Activated B cell treated with CpG ODN at 0.5 μM for 24 hours (primary cell): Measurements from ENCODE around the gene KIF21B. TPM values are rescaled to one million over a fixed set of nuclear protein-coding genes. Genes with fewer than 3 reads are reported as not detected.
"Not testable (repeated sequence)": the region's sequence is repeated elsewhere in the genome, so short reads cannot be mapped to it uniquely, and the experiment has no call there.

Source experiments
- ATAC-seq: fragments of 200-7000 bp; cut with Tn5 transposase; one replicate; pipeline ENCODE4 v1.10.0; 2021; ENCODE audit warnings: low read depth, mild to moderate bottlenecking, moderate library complexity
- CTCF ChIA-PET: fragments of 350-600 bp; sonication (Branson Sonifier 250); formaldehyde crosslinking; loops from one replicate; lab custom pipeline; 2021; ENCODE audit warnings: antibody characterized with exemption; lab: Charles Lee
- POLR2A ChIA-PET: fragments of 350-600 bp; sonication (Branson Sonifier 250); formaldehyde crosslinking; loops from one replicate; lab custom pipeline; 2021; ENCODE audit warnings: antibody characterized with exemption; lab: Charles Lee
- DNase-seq: peaks from one replicate; pipeline ENCODE4 v3.0.0; 2022
- H3K27ac Mint-ChIP-seq: one replicate; pipeline ENCODE4 v1.8.0; 2020; ENCODE audit warnings: mixed read lengths
- H3K27me3 Mint-ChIP-seq: one replicate; pipeline ENCODE4 v1.8.0; 2021; ENCODE audit warnings: mixed read lengths
- H3K36me3 Mint-ChIP-seq: one replicate; pipeline ENCODE4 v1.8.0; 2021; ENCODE audit warnings: low read depth, mixed read lengths
- H3K4me1 Mint-ChIP-seq: one replicate; pipeline ENCODE4 v1.8.0; 2021; ENCODE audit warnings: mixed read lengths
- H3K4me3 Mint-ChIP-seq: one replicate; pipeline ENCODE4 v1.8.0; 2020; ENCODE audit warnings: mild to moderate bottlenecking, mixed read lengths
- H3K9me3 Mint-ChIP-seq: one replicate; pipeline ENCODE4 v1.8.0; 2020; ENCODE audit warnings: mixed read lengths
- intact Hi-C: fragments of 100-400 bp; cut with micrococcal nuclease; formaldehyde crosslinking; loops from one replicate; pipeline ENCODE4 v1.15.1; 2024
- total RNA-seq: library from RNA; stranded (reverse); gene quantifications from 2 replicates; pipeline ENCODE4 v1.2.3, GENCODE V29; 2022
- TF ChIP-seq, protein P1 (sequence below): fragments of 200-600 bp; IDR thresholded peaks from one replicate; pipeline ENCODE4 v1.8.0; 2022; ENCODE audit warnings: antibody characterized with exemption, mild to moderate bottlenecking

Gene KIF21B
- total RNA-seq, 1 donor from 2014 or later: 31.8 TPM

GRCh38 chr1:200949626-200950025 is 73.9 kb downstream of the KIF21B start:
- H3K4me3 Mint-ChIP-seq: no peak overlapping the region
- H3K27ac Mint-ChIP-seq: no peak overlapping the region
- DNase-seq (no peak), ATAC-seq (no peak)
- H3K4me1 Mint-ChIP-seq: no peaks in the 10 kb centered on the region
- TF ChIP-seq, protein P1, sequence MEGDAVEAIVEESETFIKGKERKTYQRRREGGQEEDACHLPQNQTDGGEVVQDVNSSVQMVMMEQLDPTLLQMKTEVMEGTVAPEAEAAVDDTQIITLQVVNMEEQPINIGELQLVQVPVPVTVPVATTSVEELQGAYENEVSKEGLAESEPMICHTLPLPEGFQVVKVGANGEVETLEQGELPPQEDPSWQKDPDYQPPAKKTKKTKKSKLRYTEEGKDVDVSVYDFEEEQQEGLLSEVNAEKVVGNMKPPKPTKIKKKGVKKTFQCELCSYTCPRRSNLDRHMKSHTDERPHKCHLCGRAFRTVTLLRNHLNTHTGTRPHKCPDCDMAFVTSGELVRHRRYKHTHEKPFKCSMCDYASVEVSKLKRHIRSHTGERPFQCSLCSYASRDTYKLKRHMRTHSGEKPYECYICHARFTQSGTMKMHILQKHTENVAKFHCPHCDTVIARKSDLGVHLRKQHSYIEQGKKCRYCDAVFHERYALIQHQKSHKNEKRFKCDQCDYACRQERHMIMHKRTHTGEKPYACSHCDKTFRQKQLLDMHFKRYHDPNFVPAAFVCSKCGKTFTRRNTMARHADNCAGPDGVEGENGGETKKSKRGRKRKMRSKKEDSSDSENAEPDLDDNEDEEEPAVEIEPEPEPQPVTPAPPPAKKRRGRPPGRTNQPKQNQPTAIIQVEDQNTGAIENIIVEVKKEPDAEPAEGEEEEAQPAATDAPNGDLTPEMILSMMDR: no peak
- peaks cover 7% of the 10 kb centered on the region for H3K9me3 Mint-ChIP-seq
- peaks cover 18% of the 10 kb centered on the region for H3K27me3 Mint-ChIP-seq
- CTCF ChIA-PET: no interaction called here
- no peaks in the 10 kb centered on the region for H3K36me3 Mint-ChIP-seq
- intact Hi-C loops: no loop called here
- POLR2A ChIA-PET: no interaction called here

GRCh38 chr1:200947059-200947566 is 76.4 kb downstream of the KIF21B start:
- Mint-ChIP-seq H3K27me3 (peaks cover 13% of the 10 kb centered on the region), H3K9me3 (peaks cover 9% of the 10 kb centered on the region), H3K4me3 (no peak overlapping the region), H3K27ac (no peak overlapping the region), H3K4me1 (no peaks in the 10 kb centered on the region), H3K36me3 (no peaks in the 10 kb centered on the region)
- intact Hi-C loops: no loop called here
- TF ChIP-seq, protein P1: no peak
- CTCF ChIA-PET: no interaction called here
- ATAC-seq: no peak
- POLR2A ChIA-PET: no interaction called here
- DNase-seq: no peak

DNA sequence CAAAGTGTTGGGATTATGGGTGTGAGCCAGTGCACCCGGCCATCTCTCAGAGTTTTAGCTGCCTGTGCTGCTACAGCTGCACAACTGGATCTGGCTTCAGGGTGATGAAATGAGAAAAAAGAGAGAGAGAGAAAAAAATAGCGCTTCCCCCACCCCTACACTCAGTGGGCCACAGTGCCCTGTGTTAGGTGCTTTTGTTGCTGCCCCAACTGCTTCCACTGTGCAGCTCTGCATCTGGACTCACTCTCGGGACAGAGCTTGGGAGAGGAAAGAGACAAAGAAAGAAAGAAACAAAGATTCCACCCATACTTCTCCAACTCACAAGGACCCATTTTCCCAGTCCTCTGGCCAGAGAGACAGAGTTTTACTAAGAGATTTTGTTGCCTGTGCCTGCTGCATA is 78.4 kb downstream of the KIF21B start:
- no peak for DNase-seq
- peaks cover 13% of the 10 kb centered on the region for H3K27me3 Mint-ChIP-seq
- no peak overlapping the region for H3K27ac Mint-ChIP-seq
- TF ChIP-seq, protein P1: no peak
- intact Hi-C loops: no loop called here
- ATAC-seq: no peak
- POLR2A ChIA-PET: no interaction called here
- peaks cover 19% of the 10 kb centered on the region for H3K9me3 Mint-ChIP-seq
- H3K36me3 Mint-ChIP-seq: no peaks in the 10 kb centered on the region
- CTCF ChIA-PET: no interaction called here
- H3K4me1 Mint-ChIP-seq: no peaks in the 10 kb centered on the region
- H3K4me3 Mint-ChIP-seq: no peak overlapping the region

DNA sequence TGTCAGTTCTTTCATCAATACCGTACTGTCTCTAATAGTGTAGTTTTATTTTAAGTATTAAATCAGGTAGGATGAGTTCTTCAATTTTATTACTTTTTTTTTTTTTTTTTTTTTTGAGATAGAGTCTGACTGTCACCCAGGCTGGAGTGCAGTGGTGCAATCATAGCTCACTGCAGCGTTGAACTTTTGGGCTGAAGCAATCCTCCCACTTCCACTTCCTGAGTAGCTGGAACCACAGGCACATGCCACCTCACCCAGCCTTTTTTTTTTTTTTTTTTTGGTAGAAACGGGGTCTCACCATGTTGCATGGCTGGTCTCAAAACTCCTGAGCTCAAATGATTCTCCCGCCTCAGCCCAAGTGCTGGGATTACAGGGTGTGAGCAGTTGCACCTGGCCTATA is 84.6 kb downstream of the KIF21B start:
- POLR2A ChIA-PET: interaction anchor here (0.6 kb wide), 1 partner anchor 1045 kb away, joined by 3 read pairs; no protein-coding TSS in a partner anchor
- no peak for ATAC-seq
- Mint-ChIP-seq H3K36me3 (no peaks in the 10 kb centered on the region), H3K4me1 (no peaks in the 10 kb centered on the region), H3K4me3 (no peak overlapping the region), H3K27me3 (peaks cover 1% of the 10 kb centered on the region), H3K9me3 (peaks cover 12% of the 10 kb centered on the region), H3K27ac (no peak overlapping the region)
- CTCF ChIA-PET: no interaction called here
- no peak for DNase-seq
- TF ChIP-seq, protein P1: no peak
- intact Hi-C loops: no loop called here

DNA sequence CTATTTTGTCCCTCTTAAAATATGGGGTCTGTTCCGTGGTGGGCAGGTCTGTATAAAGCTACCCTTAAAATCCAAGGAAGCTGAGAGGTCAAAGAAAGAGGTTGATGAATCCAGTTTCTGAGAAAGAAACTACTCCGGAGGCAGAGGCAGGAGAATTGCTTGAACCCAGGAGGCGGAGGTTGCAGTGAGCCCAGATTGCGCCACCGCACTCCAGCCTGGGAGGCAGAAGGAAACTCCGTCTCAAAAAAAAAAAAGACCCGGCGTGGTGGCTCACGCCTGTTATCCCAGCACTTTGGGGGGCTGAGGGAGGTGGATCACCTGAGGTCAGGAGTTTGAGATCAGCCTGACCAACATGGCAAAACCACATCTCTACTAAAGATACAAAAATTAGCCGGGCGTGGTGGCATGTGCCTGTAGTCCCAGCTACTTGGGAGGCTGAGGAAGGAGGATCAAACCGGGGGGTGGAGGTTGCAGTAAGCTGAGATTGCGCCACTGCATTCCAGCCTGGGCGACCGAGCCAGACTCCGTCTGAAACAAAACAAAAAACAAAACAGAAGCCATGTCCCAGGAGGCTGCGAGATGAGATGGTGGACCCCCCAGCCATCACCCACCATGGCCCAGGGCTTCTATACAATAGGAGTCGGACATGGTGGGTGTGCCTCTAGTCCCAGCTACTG is 88.1 kb downstream of the KIF21B start:
- H3K4me3 Mint-ChIP-seq, ATAC-seq, POLR2A ChIA-PET, H3K4me1 Mint-ChIP-seq, H3K36me3 Mint-ChIP-seq, H3K27me3 Mint-ChIP-seq, DNase-seq, intact Hi-C loops, H3K9me3 Mint-ChIP-seq, H3K27ac Mint-ChIP-seq: not testable (repeated sequence)
- CTCF ChIA-PET: interaction anchor here (0.6 kb wide), 1 partner anchor 62 kb away, joined by 3 read pairs; the partner anchor contains the start of gene GPR25
